Naive B cell (primary cell): Measurements from ENCODE around the gene FGF1. TPM values are rescaled to one million over a fixed set of nuclear protein-coding genes. Genes with fewer than 3 reads are reported as not detected.

Experiments used
- ATAC-seq, 2 donors: fragments of 150-1000 bp; cut with Tn5 transposase; 2 replicates each; pipeline ENCODE4 v1.10.0; 2021; ENCODE audit warnings: low read depth in 2 of 2, mild to moderate bottlenecking in 2 of 2, moderate library complexity in 2 of 2
- DNase-seq: peaks from one replicate; pipeline ENCODE4 v3.0.0; 2022
- H3K27ac Mint-ChIP-seq, 6 donors: one replicate each; pipeline ENCODE4 v1.8.0; 2020 to 2022; ENCODE audit warnings: mild to moderate bottlenecking in 6 of 6, mixed read lengths in 6 of 6, moderate library complexity in 5 of 6, inconsistent platforms in 2 of 6
- H3K27me3 Mint-ChIP-seq, 3 donors: one replicate each; pipeline ENCODE4 v1.8.0; 2021 to 2022; ENCODE audit warnings: mixed read lengths in 3 of 3, mild to moderate bottlenecking in 1 of 3
- H3K36me3 Mint-ChIP-seq, 2 donors: one replicate each; pipeline ENCODE4 v1.8.0; 2020 to 2022; ENCODE audit warnings: mixed read lengths in 2 of 2, inconsistent platforms in 1 of 2, mild to moderate bottlenecking in 1 of 2
- H3K4me1 Mint-ChIP-seq, 3 donors: one replicate each; pipeline ENCODE4 v1.8.0; 2020 to 2022; ENCODE audit warnings: mixed read lengths in 3 of 3, inconsistent platforms in 1 of 3, mild to moderate bottlenecking in 1 of 3, moderate library complexity in 1 of 3
- H3K4me3 Mint-ChIP-seq, 8 donors: one replicate each; pipeline ENCODE4 v1.8.0; 2020 to 2022; ENCODE audit warnings: mild to moderate bottlenecking in 8 of 8, mixed read lengths in 8 of 8, moderate library complexity in 8 of 8, inconsistent platforms in 2 of 8
- H3K9me3 Mint-ChIP-seq, 7 donors: one replicate each; pipeline ENCODE4 v1.8.0; 2020 to 2022; ENCODE audit warnings: mixed read lengths in 7 of 7, mild to moderate bottlenecking in 5 of 7, inconsistent platforms in 2 of 7, moderate library complexity in 1 of 7
- polyA plus RNA-seq, 6 donors: library from polyadenylated mRNA; unstranded; fragments of 300-500 nt; fragmentation: Illumina TruSeq; gene quantifications; one replicate each; pipeline ENCODE4 v1.2.3, GENCODE V29; 2021; ENCODE audit warnings: low read depth in 6 of 6

FGF1 gene
- polyA plus RNA-seq, 6 donors from 2014 or later, result not detected

DNA sequence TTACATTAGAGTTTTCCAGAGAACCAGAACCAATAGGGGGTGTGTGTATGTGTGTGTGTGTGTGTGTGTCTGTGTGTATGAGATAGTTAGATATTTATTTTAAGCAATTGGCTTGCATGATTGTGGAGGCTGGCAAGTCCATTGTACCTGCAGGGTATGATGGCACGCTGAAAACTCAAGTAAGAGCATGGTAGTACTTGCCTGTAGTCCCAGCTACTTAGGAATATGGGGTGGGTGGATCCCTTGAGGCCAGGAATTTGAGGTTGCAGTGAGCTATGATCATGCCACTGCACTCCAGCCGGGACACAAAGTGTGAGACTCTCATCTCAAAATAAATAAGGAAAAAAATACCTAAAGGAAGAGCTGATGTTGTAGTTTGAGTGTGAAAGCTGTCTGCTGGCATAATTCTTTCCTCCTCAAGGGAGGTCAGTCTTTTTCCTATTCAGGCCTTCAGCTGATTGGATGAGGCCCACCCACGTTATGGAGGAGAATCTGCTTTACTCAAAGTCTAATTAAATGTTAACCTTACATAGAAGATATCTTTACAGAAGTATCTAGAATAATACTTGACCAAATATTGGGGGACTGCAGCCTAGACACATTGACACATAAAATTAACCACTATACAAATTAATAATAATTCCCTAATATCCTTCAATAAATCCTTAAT is 107.6 kb downstream of the FGF1 start:
- Mint-ChIP-seq H3K27me3 (peaks cover 19 to 34% (median 24%) of the 10 kb centered on the region in 3 donors), H3K4me1 (peaks cover 16 to 30% (median 20%) of the 10 kb centered on the region in 3 donors), H3K4me3 (no peak overlapping the region), H3K9me3 (peaks cover 0 to 20% (median 12%) of the 10 kb centered on the region in 7 donors), H3K27ac (no peak overlapping the region), H3K36me3 (peaks cover 10 to 12% of the 10 kb centered on the region in 2 donors)
- DNase-seq, result no peak
- ATAC-seq, result no peak

DNA sequence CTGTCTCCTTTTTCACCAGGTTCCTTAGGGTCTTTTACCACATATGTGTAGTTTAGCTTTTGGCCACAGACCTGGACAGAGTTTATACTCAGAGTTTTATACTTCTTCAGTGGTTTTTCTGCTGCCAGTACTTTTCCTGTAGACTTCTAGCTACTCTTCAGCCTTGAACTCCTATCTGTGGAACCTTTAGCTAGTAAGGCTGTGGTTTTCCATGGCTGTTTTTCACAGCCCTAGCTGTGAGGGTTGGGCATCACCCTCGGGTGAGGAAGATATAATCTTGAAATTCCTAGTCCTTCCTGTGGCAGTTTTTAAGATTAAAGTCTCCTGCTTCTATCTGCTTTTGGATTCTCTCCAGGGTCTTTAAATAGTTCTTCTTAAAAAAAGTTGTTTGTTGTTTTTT is 109.1 kb downstream of the FGF1 start:
- Mint-ChIP-seq H3K36me3 (peaks cover 10 to 12% of the 10 kb centered on the region in 2 donors), H3K4me3 (no peak overlapping the region), H3K27me3 (peaks cover 9 to 28% (median 16%) of the 10 kb centered on the region in 3 donors), H3K9me3 (peaks cover 0 to 20% (median 12%) of the 10 kb centered on the region in 7 donors), H3K27ac (no peak overlapping the region), H3K4me1 (peaks cover 13 to 18% (median 16%) of the 10 kb centered on the region in 3 donors)
- no peak for ATAC-seq
- no peak for DNase-seq

DNA sequence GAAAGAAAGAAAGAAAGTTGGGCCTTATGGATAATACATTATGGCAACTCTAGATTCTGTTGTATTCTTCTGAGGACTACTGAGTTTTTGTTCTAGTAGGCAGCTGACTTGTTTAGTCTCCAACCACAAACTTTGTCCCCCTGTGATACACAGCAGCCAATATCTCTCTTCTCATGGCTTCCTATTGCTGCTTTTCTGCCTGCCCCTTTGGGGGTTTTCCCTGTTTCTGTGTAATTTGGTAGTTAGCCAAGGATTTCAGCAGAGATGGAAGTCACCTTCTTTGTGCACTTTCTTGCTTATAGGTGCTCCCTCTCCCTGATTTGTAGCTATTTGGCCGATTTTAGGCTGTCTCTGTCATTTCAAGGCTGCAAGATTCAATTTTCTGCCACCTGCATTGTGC is 109.6 kb downstream of the FGF1 start:
- H3K27me3 Mint-ChIP-seq, result peaks cover 6 to 27% (median 16%) of the 10 kb centered on the region in 3 donors
- H3K4me3 Mint-ChIP-seq, result no peak overlapping the region
- no peak overlapping the region for H3K27ac Mint-ChIP-seq
- peaks cover 9 to 14% (median 11%) of the 10 kb centered on the region in 3 donors for H3K4me1 Mint-ChIP-seq
- peaks cover 0 to 19% (median 12%) of the 10 kb centered on the region in 7 donors for H3K9me3 Mint-ChIP-seq
- peaks cover 10 to 12% of the 10 kb centered on the region in 2 donors for H3K36me3 Mint-ChIP-seq
- DNase-seq (no peak), ATAC-seq (no peak)

GRCh38 chr5:142572006-142572405 is 113.9 kb downstream of the FGF1 start:
- H3K4me3 Mint-ChIP-seq, result no peak overlapping the region
- no peak for DNase-seq
- ATAC-seq, result no peak
- peaks cover 0 to 7% (median 4%) of the 10 kb centered on the region in 3 donors for H3K4me1 Mint-ChIP-seq
- H3K27ac Mint-ChIP-seq, result no peak overlapping the region
- H3K27me3 Mint-ChIP-seq, result peaks cover 6 to 28% (median 16%) of the 10 kb centered on the region in 3 donors
- peaks cover 0 to 2% (median 0%) of the 10 kb centered on the region in 7 donors for H3K9me3 Mint-ChIP-seq
- H3K36me3 Mint-ChIP-seq, result no peaks in the 10 kb centered on the region

DNA sequence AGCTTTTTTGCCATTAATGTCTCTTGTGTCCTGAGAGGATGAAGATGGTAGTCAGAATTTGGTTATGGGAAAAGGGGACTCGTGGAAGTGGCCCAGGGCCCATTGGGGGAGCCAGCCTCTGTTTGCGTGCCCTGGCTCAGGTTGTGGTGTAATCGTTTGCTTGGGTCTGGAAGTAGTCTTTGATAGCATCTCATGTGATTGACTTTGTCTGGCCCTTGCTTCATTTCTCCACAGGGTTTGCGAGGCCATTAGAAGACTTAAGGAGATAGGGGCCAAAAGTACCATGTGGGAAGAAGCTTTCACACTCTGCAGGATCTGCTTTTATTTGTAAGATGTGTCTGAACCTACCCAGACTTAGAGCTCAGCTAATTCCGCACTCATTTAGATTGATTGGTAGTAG is 114.5 kb downstream of the FGF1 start:
- Mint-ChIP-seq H3K27ac (peak overlapping the region in 1 of 6 donors; percentile 37), H3K27me3 (peaks cover 6 to 28% (median 13%) of the 10 kb centered on the region in 3 donors), H3K36me3 (no peaks in the 10 kb centered on the region), H3K9me3 (peaks cover 0 to 2% (median 0%) of the 10 kb centered on the region in 7 donors), H3K4me1 (peaks cover 0 to 7% (median 4%) of the 10 kb centered on the region in 3 donors), H3K4me3 (no peak overlapping the region)
- DNase-seq, result no peak
- no peak for ATAC-seq

GRCh38 chr5:142569905-142570304 is 116.0 kb downstream of the FGF1 start:
- H3K36me3 Mint-ChIP-seq, result no peaks in the 10 kb centered on the region
- peaks cover under 1 to 32% (median 10%) of the 10 kb centered on the region in 3 donors for H3K27me3 Mint-ChIP-seq
- H3K4me1 Mint-ChIP-seq, result peaks cover 0 to 7% (median 4%) of the 10 kb centered on the region in 3 donors
- H3K4me3 Mint-ChIP-seq, result no peak overlapping the region
- H3K27ac Mint-ChIP-seq, result peak overlapping the region in 1 of 6 donors; percentile 44
- DNase-seq (no peak), ATAC-seq (no peak)
- no peaks in the 10 kb centered on the region for H3K9me3 Mint-ChIP-seq

DNA sequence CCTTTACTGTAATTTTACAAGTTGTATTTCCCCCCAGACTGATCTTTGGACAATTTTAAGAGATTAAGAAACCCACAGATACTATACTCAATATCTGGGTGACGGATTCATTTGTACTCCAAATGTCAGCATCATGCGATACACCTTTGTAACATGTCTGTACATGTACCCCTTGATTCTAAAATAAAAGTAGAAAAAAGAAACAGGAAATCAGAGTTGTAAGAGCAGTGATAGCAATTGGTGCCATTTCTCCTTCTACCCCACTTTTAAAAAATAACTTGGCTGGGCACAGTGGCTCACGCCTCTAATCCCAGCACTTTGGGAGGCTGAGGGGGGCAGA is 116.9 kb downstream of the FGF1 start:
- Mint-ChIP-seq H3K4me1 (peaks cover 0 to 7% (median 4%) of the 10 kb centered on the region in 3 donors), H3K4me3 (no peak overlapping the region), H3K27ac (no peak overlapping the region), H3K36me3 (no peaks in the 10 kb centered on the region), H3K27me3 (peaks cover 0 to 27% (median 7%) of the 10 kb centered on the region in 3 donors), H3K9me3 (no peaks in the 10 kb centered on the region)
- no peak for DNase-seq
- no peak for ATAC-seq

GRCh38 chr5:142568283-142568995 is 117.5 kb downstream of the FGF1 start:
- Mint-ChIP-seq H3K27ac (no peak overlapping the region), H3K4me3 (no peak overlapping the region), H3K36me3 (no peaks in the 10 kb centered on the region), H3K4me1 (peaks cover 0 to 7% (median 4%) of the 10 kb centered on the region in 3 donors), H3K9me3 (no peaks in the 10 kb centered on the region), H3K27me3 (peaks cover 5 to 25% (median 9%) of the 10 kb centered on the region in 3 donors)
- DNase-seq, result no peak
- no peak for ATAC-seq

DNA sequence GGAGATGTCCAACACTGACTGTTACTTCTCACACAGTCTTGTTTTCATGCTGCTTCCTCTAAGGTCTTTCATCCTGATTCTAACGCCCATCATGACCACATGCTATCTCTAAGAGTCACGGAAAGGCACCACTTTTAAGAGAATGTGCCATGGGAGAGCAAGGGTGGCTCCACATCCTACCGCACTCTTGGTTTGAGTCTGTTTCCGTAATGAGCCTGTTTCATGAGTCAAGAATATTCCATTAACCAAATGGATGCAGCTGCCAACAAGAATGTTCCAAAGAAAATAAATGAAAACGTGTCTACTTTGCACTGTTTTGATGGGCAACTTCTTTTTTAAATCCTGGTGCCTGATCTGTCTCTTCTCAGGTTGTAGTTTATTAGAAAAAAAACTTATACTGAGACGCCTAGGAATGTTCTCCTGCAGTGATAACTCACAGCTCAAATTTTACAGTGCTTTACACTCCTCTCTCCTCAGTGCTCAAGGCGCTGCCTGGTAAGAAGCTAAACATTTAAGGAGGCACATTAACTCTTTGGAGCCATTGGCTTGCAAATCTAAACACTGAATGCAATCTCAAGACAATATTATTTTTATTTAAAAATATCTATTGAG is 124.3 kb downstream of the FGF1 start:
- no peaks in the 10 kb centered on the region for H3K4me1 Mint-ChIP-seq
- ATAC-seq, result no peak
- H3K27me3 Mint-ChIP-seq, result peaks cover 14 to 26% (median 24%) of the 10 kb centered on the region in 3 donors
- no peak overlapping the region for H3K27ac Mint-ChIP-seq
- H3K36me3 Mint-ChIP-seq, result no peaks in the 10 kb centered on the region
- peaks cover 0 to 2% (median 0%) of the 10 kb centered on the region in 7 donors for H3K9me3 Mint-ChIP-seq
- no peak for DNase-seq
- H3K4me3 Mint-ChIP-seq, result peak overlapping the region in 1 of 8 donors; percentile 23

DNA sequence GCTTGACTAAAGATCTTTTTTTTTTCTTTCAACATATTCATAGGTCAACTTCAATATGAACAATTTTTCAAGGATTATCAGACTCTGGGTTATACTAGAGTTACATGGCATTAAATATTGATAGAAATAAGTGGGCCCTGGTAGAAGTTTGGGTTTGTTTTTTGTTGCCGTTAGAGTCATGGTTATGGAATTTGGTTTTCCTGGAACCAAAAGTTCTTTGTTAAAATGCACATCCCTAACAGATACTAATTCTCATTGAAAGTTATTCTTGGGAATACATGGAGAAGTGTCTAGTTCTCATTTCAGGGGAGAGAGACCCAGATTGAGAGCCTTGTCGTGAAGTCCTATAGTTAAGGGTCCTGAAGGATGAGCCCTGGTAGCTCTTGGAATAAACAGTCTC is 124.9 kb downstream of the FGF1 start:
- Mint-ChIP-seq H3K27me3 (peaks cover 14 to 27% (median 24%) of the 10 kb centered on the region in 3 donors), H3K4me1 (no peaks in the 10 kb centered on the region), H3K27ac (peak overlapping the region in 1 of 6 donors; percentile 21), H3K4me3 (no peak overlapping the region), H3K36me3 (no peaks in the 10 kb centered on the region), H3K9me3 (peaks cover 0 to 2% (median 0%) of the 10 kb centered on the region in 7 donors)
- no peak for DNase-seq
- ATAC-seq, result no peak

DNA sequence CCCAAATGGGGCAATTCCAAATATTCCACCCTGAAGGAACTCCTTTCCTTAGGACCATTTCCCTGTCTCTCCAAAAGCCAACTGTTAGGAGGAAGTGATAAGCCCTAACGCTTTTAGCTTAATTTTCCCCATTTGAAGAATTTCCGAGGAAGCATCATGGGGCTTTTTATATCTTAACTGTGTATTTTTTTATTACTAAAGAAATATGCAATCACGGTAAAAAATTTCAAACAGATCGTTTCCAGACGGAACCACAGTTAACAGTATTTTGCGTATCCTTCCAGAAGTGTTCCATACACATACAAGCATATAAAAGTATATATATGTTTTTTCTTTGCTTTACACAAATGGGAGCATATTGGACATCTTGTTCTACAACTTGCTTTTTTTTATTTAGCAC is 133.8 kb downstream of the FGF1 start:
- peaks cover 11 to 25% (median 18%) of the 10 kb centered on the region in 3 donors for H3K4me1 Mint-ChIP-seq
- ATAC-seq (no peak), DNase-seq (no peak)
- no peaks in the 10 kb centered on the region for H3K9me3 Mint-ChIP-seq
- H3K4me3 Mint-ChIP-seq, result peak overlapping the region in 1 of 8 donors; percentile 25
- H3K27me3 Mint-ChIP-seq, result peaks cover 33 to 58% (median 41%) of the 10 kb centered on the region in 3 donors
- peak overlapping the region in 1 of 6 donors; percentile 65 for H3K27ac Mint-ChIP-seq
- no peaks in the 10 kb centered on the region for H3K36me3 Mint-ChIP-seq

- peaks cover 33 to 58% (median 41%) of the 10 kb centered on the region in 3 donors for H3K27me3 Mint-ChIP-seq
- peaks cover 11 to 25% (median 18%) of the 10 kb centered on the region in 3 donors for H3K4me1 Mint-ChIP-seq
- no peaks in the 10 kb centered on the region for H3K36me3 Mint-ChIP-seq
- peak overlapping the region in 1 of 6 donors; percentile 65 for H3K27ac Mint-ChIP-seq
- ATAC-seq (no peak), DNase-seq (no peak)
- no peaks in the 10 kb centered on the region for H3K9me3 Mint-ChIP-seq
- peak overlapping the region in 2 of 8 donors; percentile 21 to 25 for H3K4me3 Mint-ChIP-seq
These were observed 134.4 kb downstream of the FGF1 start for GRCh38 chr5:142551338-142552067.

- peak overlapping the region in 1 of 8 donors; percentile 30 for H3K4me3 Mint-ChIP-seq
- H3K27me3 Mint-ChIP-seq, result peaks cover 33 to 51% (median 38%) of the 10 kb centered on the region in 3 donors
- no peak for DNase-seq
- no peak overlapping the region for H3K27ac Mint-ChIP-seq
- peaks cover 11 to 25% (median 18%) of the 10 kb centered on the region in 3 donors for H3K4me1 Mint-ChIP-seq
- no peaks in the 10 kb centered on the region for H3K9me3 Mint-ChIP-seq
- ATAC-seq, result no peak
- H3K36me3 Mint-ChIP-seq, result no peaks in the 10 kb centered on the region
These were observed 135.4 kb downstream of the FGF1 start for GRCh38 chr5:142550471-142550870.
